GM21515 (cell line): Measurements from ENCODE around the gene LOXHD1.

Source experiments
- ATAC-seq: cut with Tn5 transposase; IDR thresholded peaks from one replicate; pipeline ENCODE4 v1.9.1; 2021; ENCODE audit not compliant: unreplicated experiment

Gene LOXHD1

GRCh38 chr18:46546111-46546640 lies 110.8 kb downstream of the LOXHD1 start:
- ATAC-seq = no peak

- no peak for ATAC-seq
Observed at GRCh38 chr18:46542545-46542944, 114.5 kb downstream of the LOXHD1 start.

GRCh38 chr18:46541626-46542189 lies 115.3 kb downstream of the LOXHD1 start:
- no peak for ATAC-seq

GRCh38 chr18:46538376-46538775 lies 118.6 kb downstream of the LOXHD1 start:
- ATAC-seq = no peak

GRCh38 chr18:46536215-46536874 lies 120.7 kb downstream of the LOXHD1 start:
- ATAC-seq = no peak

GRCh38 chr18:46531482-46531881 lies 125.5 kb downstream of the LOXHD1 start:
- ATAC-seq = no peak

- no peak for ATAC-seq
Observed at GRCh38 chr18:46528037-46528436, 129.0 kb downstream of the LOXHD1 start.

GRCh38 chr18:46519870-46520269 lies 137.2 kb downstream of the LOXHD1 start:
- ATAC-seq = no peak

GRCh38 chr18:46518438-46518837 lies 138.6 kb downstream of the LOXHD1 start:
- no peak for ATAC-seq

- no peak for ATAC-seq
Observed at GRCh38 chr18:46516555-46516954, 140.5 kb downstream of the LOXHD1 start.

- no peak for ATAC-seq
Observed at GRCh38 chr18:46510386-46510785, 146.6 kb downstream of the LOXHD1 start.

GRCh38 chr18:46509530-46509929 lies 147.5 kb downstream of the LOXHD1 start:
- ATAC-seq = no peak

GRCh38 chr18:46506974-46507586 lies 149.9 kb downstream of the LOXHD1 start:
- no peak for ATAC-seq

GRCh38 chr18:46502444-46502843 lies 154.6 kb downstream of the LOXHD1 start:
- ATAC-seq = no peak

GRCh38 chr18:46497129-46497528 lies 159.9 kb downstream of the LOXHD1 start:
- no peak for ATAC-seq

GRCh38 chr18:46488471-46489213 lies 168.4 kb downstream of the LOXHD1 start:
- no peak for ATAC-seq

GRCh38 chr18:46485675-46486194 lies 171.3 kb downstream of the LOXHD1 start:
- ATAC-seq = no peak

- no peak for ATAC-seq
Observed at GRCh38 chr18:46484971-46485370, 172.0 kb downstream of the LOXHD1 start.

GRCh38 chr18:46482831-46483230 lies 174.2 kb downstream of the LOXHD1 start:
- ATAC-seq = no peak

GRCh38 chr18:46481847-46482245 lies 175.2 kb downstream of the LOXHD1 start:
- ATAC-seq = no peak
